GM19467 (cell line): ENCODE data around the gene TRNAU1AP.
"Not testable (repeated sequence)": the region's sequence is repeated elsewhere in the genome, so short reads cannot be mapped to it uniquely, and the experiment has no call there.

Experiments used
- ATAC-seq: cut with Tn5 transposase; IDR thresholded peaks from one replicate; pipeline ENCODE4 v1.9.1; 2021; ENCODE audit warnings: mild to moderate bottlenecking, moderate library complexity; ENCODE audit not compliant: unreplicated experiment

The TRNAU1AP gene

GRCh38 chr1:28577052-28577678 lies 24.3 kb downstream of the TRNAU1AP start:
- ATAC-seq, result no peak

DNA sequence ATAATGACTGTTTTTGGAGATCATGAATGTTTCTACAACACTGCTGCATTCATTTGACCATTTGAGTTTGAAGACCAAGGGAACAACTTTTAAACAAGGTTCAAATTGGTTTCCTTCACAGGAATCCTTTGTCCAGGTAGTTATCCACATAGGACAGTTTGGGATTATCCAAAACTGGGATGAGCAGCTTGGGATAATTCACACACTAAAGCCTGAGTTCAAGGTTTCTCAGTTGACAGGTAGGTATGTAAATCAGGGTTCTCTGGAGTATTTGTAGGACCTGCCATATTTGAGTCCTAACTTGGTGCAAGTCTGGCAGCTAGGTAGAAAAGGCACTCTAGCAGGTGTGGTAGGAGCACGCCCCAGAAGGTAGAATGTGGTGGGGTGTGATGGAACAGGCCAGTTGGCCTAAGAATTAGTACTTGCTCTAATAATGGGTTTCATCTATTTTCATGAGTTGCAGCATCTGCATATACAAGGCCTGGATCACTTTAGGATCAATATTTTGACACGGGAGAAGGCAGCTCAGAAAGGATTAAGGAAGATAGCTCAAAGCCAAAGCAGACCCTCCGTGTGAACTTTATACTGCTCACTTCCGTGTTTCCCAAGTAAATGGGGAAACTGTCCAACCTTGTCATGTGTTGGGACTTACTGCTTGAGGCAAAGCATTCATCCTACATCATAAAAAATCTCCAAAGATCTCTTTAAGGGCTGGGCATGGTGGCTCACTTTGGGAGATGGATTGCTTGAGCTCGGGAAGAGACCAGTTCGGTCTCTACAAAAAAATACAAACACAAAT lies 25.1 kb downstream of the TRNAU1AP start:
- no peak for ATAC-seq

- no peak for ATAC-seq
These were observed 25.9 kb downstream of the TRNAU1AP start for GRCh38 chr1:28578696-28579218.

GRCh38 chr1:28579401-28579800 lies 26.5 kb downstream of the TRNAU1AP start:
- ATAC-seq, result no peak

DNA sequence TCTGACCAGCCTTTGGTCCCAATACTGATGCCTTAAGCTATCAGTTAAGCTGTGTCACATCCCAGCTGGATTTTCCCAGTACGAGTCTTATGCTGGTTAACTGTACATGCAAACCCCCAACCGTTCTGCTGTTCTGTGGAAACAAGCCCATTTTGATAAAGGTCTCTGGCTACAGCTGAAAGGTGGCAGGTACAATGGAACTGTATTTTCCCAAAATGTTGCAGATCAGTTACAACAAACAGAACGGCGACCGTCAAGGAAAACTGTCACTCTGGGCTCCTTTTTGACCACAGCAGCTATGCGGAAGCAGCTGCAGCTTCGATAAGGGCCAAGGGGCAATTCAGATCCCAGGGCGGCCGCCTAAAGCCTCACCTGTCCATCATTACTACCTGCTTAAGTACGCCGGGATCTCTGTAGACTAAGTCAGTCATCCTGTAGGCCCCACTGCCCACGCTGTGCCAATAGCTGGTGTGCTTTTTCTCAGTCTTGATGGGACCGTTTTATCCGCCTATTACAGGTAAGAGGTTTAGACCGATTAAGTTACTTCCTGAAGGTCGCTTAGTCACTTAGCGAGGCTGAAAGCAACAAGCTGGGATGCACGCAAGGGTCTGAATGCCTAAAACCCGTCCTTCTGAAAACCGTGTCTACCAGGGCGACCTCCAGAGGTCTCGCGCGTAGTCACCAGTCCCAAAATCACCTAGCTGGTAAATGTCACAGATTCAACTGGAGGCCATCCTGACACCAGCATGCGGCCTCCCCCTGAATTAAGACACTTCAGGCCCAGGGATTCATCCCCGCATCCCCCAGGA lies 28.0 kb downstream of the TRNAU1AP start:
- ATAC-seq, result peak; percentile 20

GRCh38 chr1:28581531-28582247 lies 28.8 kb downstream of the TRNAU1AP start:
- ATAC-seq, result peak; percentile 85

GRCh38 chr1:28582248-28582615 lies 29.3 kb downstream of the TRNAU1AP start:
- ATAC-seq, result no peak

DNA sequence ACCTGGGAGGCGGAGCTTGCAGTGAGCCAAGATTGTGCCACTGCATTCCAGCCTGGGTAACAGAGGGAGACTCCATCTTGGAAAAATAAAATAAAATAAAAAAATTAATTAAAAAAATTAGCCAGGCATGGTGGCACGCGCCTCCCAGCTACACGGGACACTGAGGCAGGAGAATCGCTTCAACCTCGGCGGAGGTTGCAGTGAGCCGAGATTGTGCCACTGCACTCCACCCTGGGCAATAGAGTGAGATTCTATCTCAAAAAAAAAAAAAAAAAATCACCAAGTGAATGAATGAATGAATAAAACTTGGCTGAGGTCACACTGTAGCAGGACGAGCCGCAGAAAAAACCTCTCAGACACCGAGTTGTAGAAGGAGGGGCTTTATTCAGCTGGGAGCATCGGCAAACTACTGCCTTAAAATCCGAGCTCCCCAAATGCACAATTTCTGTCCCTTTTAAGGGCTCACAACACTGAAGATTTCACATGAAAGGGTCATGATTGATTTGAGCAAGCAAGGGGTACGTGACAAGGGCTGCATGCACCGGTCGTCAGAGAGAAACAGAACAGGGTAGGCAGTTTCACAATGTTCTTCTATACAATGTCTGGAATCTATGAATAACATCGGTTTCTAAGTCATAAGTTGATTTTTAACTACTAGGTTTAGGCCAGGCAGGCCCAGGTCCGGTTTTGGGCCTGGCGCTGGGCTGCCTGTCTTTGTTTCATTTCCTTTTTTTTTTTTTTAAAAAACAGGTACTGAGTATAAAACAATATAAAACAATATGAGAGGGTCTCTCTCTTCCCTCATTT lies 33.9 kb downstream of the TRNAU1AP start:
- not testable (repeated sequence) for ATAC-seq

DNA sequence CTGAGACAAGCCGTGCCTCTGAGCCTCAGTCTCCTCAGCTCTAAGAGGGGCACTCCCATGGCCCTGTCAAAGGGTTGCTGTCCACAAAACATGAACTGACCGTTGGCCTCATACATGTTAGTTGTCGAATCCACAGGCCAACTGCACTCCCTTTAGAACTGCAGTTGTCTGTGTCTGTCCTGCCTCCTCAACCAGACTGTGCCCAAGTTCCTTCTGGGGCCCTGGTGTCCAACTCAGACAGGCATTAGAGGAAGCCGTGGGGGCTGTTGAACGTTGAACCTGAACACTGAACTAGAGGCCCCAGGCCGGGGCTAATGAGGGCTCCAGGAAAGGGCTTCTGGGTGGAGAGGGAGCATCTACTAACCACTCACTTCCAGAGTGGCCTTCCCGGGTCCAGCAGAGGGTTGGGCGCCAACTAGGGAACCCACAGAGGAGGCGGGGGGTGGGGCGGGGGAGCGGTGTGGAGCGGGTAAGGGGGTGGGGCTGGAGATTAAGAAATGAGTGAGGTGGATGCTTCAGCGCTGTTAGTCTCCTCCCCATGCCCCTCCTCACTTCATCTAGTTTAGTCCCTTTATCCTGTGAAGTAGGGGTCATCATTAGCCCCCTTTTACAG lies 38.9 kb downstream of the TRNAU1AP start, which contains the start of gene RAB42:
RAB42 (plus strand) TSS at position 558 of the 613 bp plus-strand sequence. CDS start 247 bp downstream, outside the sequence.
- ATAC-seq, result peak; percentile 31

GRCh38 chr1:28592321-28593071 lies 39.6 kb downstream of the TRNAU1AP start:
- ATAC-seq, result peak; percentile 51

DNA sequence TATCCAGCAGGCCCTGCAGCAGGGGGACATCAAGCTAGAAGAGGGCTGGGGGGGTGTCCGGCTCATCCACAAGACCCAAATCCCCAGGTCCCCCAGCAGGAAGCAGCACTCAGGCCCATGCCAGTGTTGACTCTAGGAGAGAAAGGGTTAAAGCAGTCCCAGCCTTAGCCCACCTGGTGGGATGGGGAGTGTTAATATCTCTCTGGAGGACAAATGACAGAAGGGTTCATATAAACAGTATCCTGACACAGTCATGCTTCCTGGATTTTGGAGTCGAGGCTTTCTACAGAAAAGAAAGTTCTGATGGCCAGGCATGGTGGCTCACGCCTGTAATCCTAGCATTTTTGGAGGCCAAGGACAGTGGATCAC lies 41.1 kb downstream of the TRNAU1AP start:
- ATAC-seq, result not testable (repeated sequence)

GRCh38 chr1:28594686-28595411 lies 42.0 kb downstream of the TRNAU1AP start:
- not testable (repeated sequence) for ATAC-seq

DNA sequence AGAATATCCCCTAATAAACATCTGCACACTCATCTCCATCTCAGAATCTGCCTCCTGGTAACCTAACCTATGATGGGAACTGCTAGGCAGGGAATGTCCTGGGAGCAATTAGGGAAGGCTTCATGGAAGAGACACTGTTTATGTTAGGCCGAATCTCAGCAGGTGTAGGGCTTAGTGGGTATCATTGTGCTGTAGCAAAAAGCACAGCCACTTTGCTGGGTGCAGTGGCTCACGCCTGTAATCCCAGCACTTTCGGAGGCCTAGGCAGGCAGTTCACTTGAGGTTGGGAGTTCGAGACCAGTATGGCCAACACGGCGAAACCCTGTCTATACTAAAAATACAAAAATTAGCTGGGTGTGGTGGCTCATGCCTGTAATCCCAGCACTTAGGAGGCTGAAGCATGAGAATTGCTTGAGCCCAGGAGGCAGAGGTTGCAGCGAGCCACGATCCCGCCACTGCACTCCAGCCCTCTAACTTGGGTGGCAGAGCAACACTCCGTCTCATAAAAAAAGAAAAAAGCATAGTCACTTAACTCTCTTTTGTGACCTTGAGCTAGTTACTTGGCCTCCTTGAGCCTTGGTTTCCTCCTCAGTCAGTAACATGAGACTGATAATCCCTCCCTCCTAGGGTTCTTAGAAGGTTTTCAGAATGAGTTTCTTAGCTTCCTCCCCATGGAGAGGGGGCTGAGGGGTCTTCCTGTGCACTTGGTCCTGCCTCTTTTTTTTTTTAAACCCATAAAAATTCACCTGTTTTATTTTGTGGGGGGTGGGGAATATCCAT lies 42.7 kb downstream of the TRNAU1AP start:
- no peak for ATAC-seq

- not testable (repeated sequence) for ATAC-seq
These were observed 43.4 kb downstream of the TRNAU1AP start for GRCh38 chr1:28596276-28596675.

- no peak for ATAC-seq
These were observed 48.8 kb downstream of the TRNAU1AP start for GRCh38 chr1:28601696-28602095.

DNA sequence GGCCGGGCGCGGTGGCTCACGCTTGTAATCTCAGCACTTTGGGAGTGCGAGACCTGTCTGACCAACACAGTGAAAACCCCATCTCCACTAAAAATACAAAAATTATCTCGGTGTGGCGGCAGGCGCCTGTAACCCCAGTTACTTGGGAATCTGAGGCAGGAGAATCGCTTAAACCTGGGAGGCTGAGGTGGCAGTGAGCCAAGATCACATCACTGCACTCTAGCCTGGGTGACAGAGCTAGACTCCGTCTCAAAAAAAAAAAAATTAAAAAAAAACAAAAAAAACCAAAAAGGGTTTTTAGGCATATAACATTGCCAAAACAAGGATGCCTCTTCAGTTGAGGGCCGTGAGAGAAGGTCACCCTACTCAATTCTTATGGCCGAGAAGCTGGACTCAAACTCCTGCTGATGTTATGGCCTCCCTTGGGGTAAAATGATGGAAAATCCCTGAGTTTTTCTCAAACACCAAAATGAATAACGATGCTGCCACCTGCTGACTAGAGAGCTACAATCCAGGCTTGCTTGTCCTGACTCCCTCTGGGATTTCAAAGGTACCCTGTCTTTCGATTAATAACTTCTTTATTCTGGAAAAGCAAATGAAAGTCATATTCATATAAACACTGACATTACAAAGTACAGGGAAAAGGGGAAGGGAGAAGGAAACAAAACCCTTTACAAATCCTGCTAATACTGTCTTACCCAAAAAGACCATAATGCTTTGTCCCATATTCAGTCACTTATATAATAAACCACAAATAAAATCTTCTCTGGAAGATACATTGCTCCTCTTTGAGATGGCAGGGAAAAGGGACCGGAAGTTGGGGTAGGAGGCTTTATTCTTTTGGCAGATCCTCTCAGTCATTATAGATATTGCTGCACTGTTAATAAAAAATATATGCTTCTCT lies 49.9 kb downstream of the TRNAU1AP start:
- ATAC-seq, result no peak
